GF-D8 (cell line): ENCODE data around the gene APOBEC4.
"Not testable (repeated sequence)": the region's sequence is repeated elsewhere in the genome, so short reads cannot be mapped to it uniquely, and the experiment has no call there.

Experiments used
- DNase-seq: peaks from one replicate; lab custom pipeline; 2025; lab: John Stamatoyannopoulos, UW

Gene APOBEC4

GRCh38 chr1:183652547-183653461, at the start of gene APOBEC4:
Gene APOBEC4, minus strand, starts transcription at chr1:183653316. Its CDS starts 4,535 bp downstream, at chr1:183648781.
- DNase-seq, result no peak

GRCh38 chr1:183702813-183703198, 49.7 kb upstream of the APOBEC4 start:
- DNase-seq, result no peak

- DNase-seq, result no peak
Measured at GRCh38 chr1:183702087-183702812, 49.1 kb upstream of the APOBEC4 start.

GRCh38 chr1:183699616-183700160, 46.6 kb upstream of the APOBEC4 start:
- no peak for DNase-seq

- no peak for DNase-seq
Measured at GRCh38 chr1:183697814-183698590, 44.9 kb upstream of the APOBEC4 start.

GRCh38 chr1:183696981-183697380, 43.9 kb upstream of the APOBEC4 start:
- DNase-seq, result no peak

- no peak for DNase-seq
Measured at GRCh38 chr1:183694755-183695154, 41.6 kb upstream of the APOBEC4 start.

GRCh38 chr1:183694066-183694465, 41.0 kb upstream of the APOBEC4 start:
- DNase-seq, result no peak

- no peak for DNase-seq
Measured at GRCh38 chr1:183693521-183693920, 40.4 kb upstream of the APOBEC4 start.

GRCh38 chr1:183689762-183690204, 36.7 kb upstream of the APOBEC4 start:
- no peak for DNase-seq

GRCh38 chr1:183688341-183689060, 35.4 kb upstream of the APOBEC4 start:
- no peak for DNase-seq

GRCh38 chr1:183687546-183688304, 34.6 kb upstream of the APOBEC4 start:
- DNase-seq, result no peak

- no peak for DNase-seq
Measured at GRCh38 chr1:183686229-183686628, 33.1 kb upstream of the APOBEC4 start.

GRCh38 chr1:183685112-183685713, 32.1 kb upstream of the APOBEC4 start:
- DNase-seq, result no peak

GRCh38 chr1:183679363-183679762, 26.2 kb upstream of the APOBEC4 start:
- DNase-seq, result not testable (repeated sequence)

- no peak for DNase-seq
Measured at GRCh38 chr1:183678819-183679218, 25.7 kb upstream of the APOBEC4 start.

- DNase-seq, result no peak
Measured at GRCh38 chr1:183676586-183677189, 23.6 kb upstream of the APOBEC4 start.

- no peak for DNase-seq
Measured at GRCh38 chr1:183675883-183676585, 22.9 kb upstream of the APOBEC4 start.

GRCh38 chr1:183675381-183675780, 22.3 kb upstream of the APOBEC4 start:
- no peak for DNase-seq
